GM23338 (cell line): Measurements from ENCODE around the gene CTRL. TPM values are rescaled to one million over a fixed set of nuclear protein-coding genes. Genes with fewer than 3 reads are reported as not detected.

Source experiments
- ATAC-seq: fragments of 200-7000 bp; cut with Tn5 transposase; 3 replicates; pipeline ENCODE4 v1.9.1; 2020
- DNase-seq: peaks from one replicate; pipeline ENCODE4 v3.0.0-alpha.2; 2015; ENCODE audit warnings: low spot score
- H2AFZ ChIP-seq: fragments of 200-600 bp; sonication (generic); 2 replicates; pipeline ENCODE4 v1.8.0; 2016; ENCODE audit warnings: antibody characterized with exemption, mild to moderate bottlenecking, moderate library complexity
- H3F3A ChIP-seq: fragments of 200-600 bp; sonication (generic); replicated peaks from 2 replicates; pipeline ENCODE4 v1.8.0; 2017; ENCODE audit warnings: antibody characterized with exemption, mixed run types, low read depth
- H3K27ac ChIP-seq: fragments of 200-600 bp; sonication (generic); 2 replicates; pipeline ENCODE4 v1.6.1; 2016; ENCODE audit warnings: low read depth
- H3K27me3 ChIP-seq: fragments of 200-600 bp; sonication (generic); 2 replicates; pipeline ENCODE4 v1.8.0; 2016; ENCODE audit warnings: mild to moderate bottlenecking, mixed run types, moderate library complexity; ENCODE audit not compliant: insufficient read depth
- H3K36me3 ChIP-seq: fragments of 200-600 bp; sonication (generic); 2 replicates; pipeline ENCODE4 v1.8.0; 2016; ENCODE audit warnings: mild to moderate bottlenecking; ENCODE audit not compliant: insufficient read depth
- H3K4me1 ChIP-seq: fragments of 200-600 bp; sonication (generic); 2 replicates; pipeline ENCODE4 v1.8.0; 2016; ENCODE audit warnings: mild to moderate bottlenecking, moderate library complexity; ENCODE audit not compliant: insufficient read depth
- H3K4me2 ChIP-seq: fragments of 200-600 bp; sonication (generic); 2 replicates; pipeline ENCODE4 v1.7.1; 2017; ENCODE audit warnings: mixed run types
- H3K4me3 ChIP-seq: fragments of 200-600 bp; sonication (generic); 2 replicates; pipeline ENCODE4 v1.6.1; 2016; ENCODE audit warnings: mixed run types
- H3K79me2 ChIP-seq: fragments of 200-600 bp; sonication (generic); replicated peaks from 2 replicates; pipeline ENCODE4 v1.8.0; 2017; ENCODE audit warnings: mild to moderate bottlenecking; ENCODE audit not compliant: insufficient read depth
- H3K9me2 ChIP-seq: fragments of 200-600 bp; sonication (generic); 2 replicates; pipeline ENCODE4 v1.8.0; 2017; ENCODE audit not compliant: insufficient read depth
- H4K20me1 ChIP-seq: fragments of 200-600 bp; sonication (generic); replicated peaks from 2 replicates; pipeline ENCODE4 v1.8.0; 2017; ENCODE audit warnings: mild to moderate bottlenecking; ENCODE audit not compliant: insufficient read depth
- H3K27ac Mint-ChIP-seq: 2 replicates; pipeline ENCODE4 v1.8.0; 2020; ENCODE audit warnings: inconsistent platforms, mild to moderate bottlenecking, moderate library complexity, mixed read lengths
- H3K27me3 Mint-ChIP-seq: 3 replicates; pipeline ENCODE4 v1.8.0; 2022; ENCODE audit warnings: low read depth, mild to moderate bottlenecking, moderate library complexity, mixed read lengths, inconsistent platforms; ENCODE audit not compliant: insufficient read depth, poor library complexity
- H3K36me3 Mint-ChIP-seq: 3 replicates; pipeline ENCODE4 v1.8.0; 2021; ENCODE audit warnings: low read depth, mild to moderate bottlenecking, inconsistent platforms, moderate library complexity, mixed read lengths
- H3K4me1 Mint-ChIP-seq: 3 replicates; pipeline ENCODE4 v1.8.0; 2020; ENCODE audit warnings: mild to moderate bottlenecking, inconsistent platforms, mixed read lengths
- H3K4me3 Mint-ChIP-seq: 3 replicates; pipeline ENCODE4 v1.8.0; 2021; ENCODE audit warnings: moderate library complexity, mild to moderate bottlenecking, inconsistent platforms, mixed read lengths
- H3K9me3 Mint-ChIP-seq: 3 replicates; pipeline ENCODE4 v1.8.0; 2020; ENCODE audit warnings: moderate library complexity, mild to moderate bottlenecking, inconsistent platforms, mixed read lengths
- CTCF ChIP-seq, 2 experiments: fragments of 200-600 bp in 1 of 2; sonication (generic) in 1 of 2; conservative IDR thresholded peaks; 2 replicates each; pipeline versions ENCODE4 v1.5.1 to v1.6.1; 2016 to 2017; ENCODE audit warnings: antibody characterized with exemption in 2 of 2, low read depth in 2 of 2, mild to moderate bottlenecking in 2 of 2, moderate library complexity in 1 of 2
- EZH2 ChIP-seq: fragments of 200-600 bp; sonication (generic); IDR thresholded peaks from one replicate; pipeline ENCODE4 v1.8.0; 2017; ENCODE audit warnings: antibody characterized with exemption, mild to moderate bottlenecking, low read depth; ENCODE audit not compliant: unreplicated experiment
- EZH2phosphoT487 ChIP-seq: fragments of 200-600 bp; sonication (generic); IDR thresholded peaks from one replicate; pipeline ENCODE4 v1.8.1; 2018; ENCODE audit warnings: antibody characterized with exemption; ENCODE audit not compliant: unreplicated experiment
- JUNB ChIP-seq: IDR thresholded peaks from one replicate; pipeline ENCODE4 v1.6.1; 2016; ENCODE audit warnings: antibody characterized with exemption; ENCODE audit not compliant: unreplicated experiment
- NANOG ChIP-seq: IDR thresholded peaks from 2 replicates; pipeline ENCODE4 v1.6.1; 2016; ENCODE audit warnings: antibody characterized with exemption, borderline replicate concordance
- POLR2AphosphoS5 ChIP-seq: IDR thresholded peaks from 2 replicates; pipeline ENCODE4 v1.6.1; 2016; ENCODE audit warnings: antibody characterized with exemption, low read depth
- REST ChIP-seq: IDR thresholded peaks from one replicate; pipeline ENCODE4 v1.6.1; 2018; ENCODE audit warnings: antibody characterized with exemption; ENCODE audit not compliant: unreplicated experiment
- STAT1 ChIP-seq: IDR thresholded peaks from one replicate; pipeline ENCODE4 v1.6.1; 2016; ENCODE audit warnings: antibody characterized with exemption; ENCODE audit not compliant: unreplicated experiment
- ZNF114 ChIP-seq: fragments of 250-450 bp; sonication (Bioruptor Pico); IDR thresholded peaks from 2 replicates; pipeline ENCODE4 v1.5.0; 2020; ENCODE audit warnings: mild to moderate bottlenecking, moderate library complexity
- ZNF331 ChIP-seq: fragments of 250-450 bp; sonication (Bioruptor Pico); IDR thresholded peaks from 2 replicates; pipeline ENCODE4 v1.5.0; 2020; ENCODE audit warnings: low read depth, mild to moderate bottlenecking, moderate library complexity
- ZNF462 ChIP-seq: fragments of 250-450 bp; sonication (Bioruptor Pico); IDR thresholded peaks from 2 replicates; pipeline ENCODE4 v1.5.0; 2020; ENCODE audit warnings: mild to moderate bottlenecking, moderate library complexity
- polyA plus RNA-seq: library from polyadenylated mRNA; unstranded; fragments of >200 nt; fragmentation: Nextera tagmentation; extraction: Ambion mirVana; gene quantifications from 2 replicates; pipeline ENCODE4 v1.2.1, GENCODE V29; 2016
- total RNA-seq: library from RNA; depleted of rRNA; stranded (reverse); fragments of >200 nt; shearing (Covaris generic); gene quantifications from 2 replicates; pipeline ENCODE4 v1.2.3, GENCODE V29; 2014

CTRL gene
- total and polyA plus RNA-seq, 2 experiments from 2014 or later: 1.6 to 13.0 TPM

- Histone ChIP-seq H3F3A (peaks cover 14% of the 10 kb centered on the region), H3K4me1 (no peaks in the 10 kb centered on the region), H3K4me2 (no peak overlapping the region), H3K4me3 (no peak overlapping the region), H3K27ac (no peak overlapping the region), H3K9me2 (no peaks in the 10 kb centered on the region), H3K36me3 (peaks cover 17% of the 10 kb centered on the region; the same call in 1 of the 2 replicates), H3K27me3 (no peaks in the 10 kb centered on the region), H2AFZ (no peak overlapping the region), H3K79me2 (no peaks in the 10 kb centered on the region), H4K20me1 (peaks cover 14% of the 10 kb centered on the region)
- H3K27me3 Mint-ChIP-seq: peaks cover 5% of the 10 kb centered on the region
- peaks cover 31% of the 10 kb centered on the region for H3K36me3 Mint-ChIP-seq
- peaks cover 4% of the 10 kb centered on the region; the same call in 2 of the 3 replicates for H3K4me1 Mint-ChIP-seq
- H3K4me3 Mint-ChIP-seq: no peak overlapping the region
- ATAC-seq: no peak
- H3K27ac Mint-ChIP-seq: no peak overlapping the region
- no peaks in the 10 kb centered on the region for H3K9me3 Mint-ChIP-seq
- no peak for TF ChIP-seq CTCF (conservative IDR thresholded peaks at IDR 0.05; ENCODE audit: low read depth in 2 of 2)
- TF ChIP-seq ZNF331 (CRISPR knock-in tag): no peak
- TF ChIP-seq REST: no peak
- TF ChIP-seq EZH2: no peak
- no peak for TF ChIP-seq NANOG
- TF ChIP-seq JUNB: no peak
- TF ChIP-seq POLR2AphosphoS5: no peak; the same call in 1 of the 2 replicates
- no peak for TF ChIP-seq STAT1
- TF ChIP-seq EZH2phosphoT487: no peak
- TF ChIP-seq ZNF114 (CRISPR knock-in tag): no peak
- TF ChIP-seq ZNF462: no peak
- DNase-seq: no peak
Measured at GRCh38 chr16:67944690-67945391, 13.2 kb upstream of the CTRL start.
